SK-N-SH (cell line): ENCODE measurements around the gene FAM72C. TPM values are rescaled to one million over a fixed set of nuclear protein-coding genes. Genes with fewer than 3 reads are reported as not detected.
"Not testable (repeated sequence)": the region's sequence is repeated elsewhere in the genome, so short reads cannot be mapped to it uniquely, and the experiment has no call there.

Experiments used
- CTCF ChIA-PET: fragments of 300-600, 350-600 bp; formaldehyde crosslinking; extraction: SDS; loops from one replicate; lab custom pipeline; 2021; lab: Yijun Ruan, JAX
- POLR2A ChIA-PET: fragments of 350-600 bp; sonication (Branson Sonifier 250); formaldehyde crosslinking; extraction: SDS; loops from one replicate; lab custom pipeline; 2020; ENCODE audit warnings: antibody characterized with exemption, inconsistent platforms; lab: Yijun Ruan, JAX
- DNase-seq: peaks from one replicate; pipeline ENCODE4 v3.0.0; 2012
- H2AFZ ChIP-seq: fragments of 200-600 bp; sonication (generic); 2 replicates; pipeline ENCODE4 v1.8.1; 2016; ENCODE audit warnings: antibody characterized with exemption, mild to moderate bottlenecking, low read depth
- H3F3A ChIP-seq: fragments of 200-600 bp; sonication (generic); replicated peaks from 2 replicates; pipeline ENCODE3; 2016; ENCODE audit warnings: antibody characterized with exemption, mild to moderate bottlenecking; ENCODE audit not compliant: insufficient read depth
- H3K27ac ChIP-seq, 2 experiments: fragments of 200-500 bp in 1 of 2; fragments of 200-600 bp in 1 of 2; sonication (Bioruptor generic) in 1 of 2; sonication (generic), shearing (Covaris generic) in 1 of 2; 2 replicates each; pipeline versions ENCODE4 v1.5.1 to v1.6.1; 2014 to 2016; ENCODE audit warnings: low read depth in 2 of 2, inconsistent platforms in 1 of 2, low read length in 1 of 2, mild to moderate bottlenecking in 1 of 2, mixed read lengths in 1 of 2
- H3K27me3 ChIP-seq: fragments of 200-600 bp; sonication (generic), shearing (Covaris generic); 2 replicates; pipeline ENCODE4 v1.6.1; 2016; ENCODE audit warnings: mixed run types; ENCODE audit not compliant: insufficient read depth
- H3K36me3 ChIP-seq, 2 experiments: fragments of 200-500 bp in 1 of 2; fragments of 200-600 bp in 1 of 2; sonication (Bioruptor generic) in 1 of 2; sonication (generic) in 1 of 2; replicated peaks in 1 of 2; 2 replicates each; pipeline versions ENCODE3 to v1.5.1; 2014 to 2016; ENCODE audit warnings: low read length in 1 of 2, mild to moderate bottlenecking in 1 of 2; ENCODE audit not compliant: insufficient read depth in 2 of 2, control insufficient read depth in 1 of 2
- H3K4me1 ChIP-seq, 2 experiments: fragments of 200-500 bp in 1 of 2; fragments of 200-600 bp in 1 of 2; sonication (Bioruptor generic) in 1 of 2; sonication (generic), shearing (Covaris generic) in 1 of 2; 2 replicates each; pipeline versions ENCODE4 v1.5.1 to v1.6.1; 2014 to 2016; ENCODE audit warnings: low read depth in 1 of 2, low read length in 1 of 2, mixed run types in 1 of 2; ENCODE audit not compliant: insufficient read depth in 2 of 2, control insufficient read depth in 1 of 2
- H3K4me2 ChIP-seq: fragments of 200-600 bp; sonication (generic), shearing (Covaris generic); 2 replicates; pipeline ENCODE4 v1.6.1; 2017; ENCODE audit warnings: mixed run types
- H3K4me3 ChIP-seq, 2 experiments: fragments of 200-500 bp in 1 of 2; fragments of 200-600 bp in 1 of 2; sonication (Bioruptor generic) in 1 of 2; sonication (generic), shearing (Covaris generic) in 1 of 2; 2 replicates each; pipeline versions ENCODE4 v1.5.1 to v1.8.1; 2014 to 2016; ENCODE audit warnings: low read depth in 2 of 2, inconsistent platforms in 1 of 2, low read length in 1 of 2, mild to moderate bottlenecking in 1 of 2, mixed read lengths in 1 of 2, moderate library complexity in 1 of 2
- H3K79me2 ChIP-seq: fragments of 200-600 bp; sonication (generic); 2 replicates; pipeline ENCODE4 v1.8.1; 2017; ENCODE audit warnings: mild to moderate bottlenecking; ENCODE audit not compliant: insufficient read depth
- H3K9ac ChIP-seq: fragments of 200-600 bp; sonication (generic); 2 replicates; pipeline ENCODE4 v1.6.1; 2017; ENCODE audit warnings: mixed run types
- H3K9me2 ChIP-seq: fragments of 200-600 bp; sonication (generic); 2 replicates; pipeline ENCODE4 v1.6.1; 2017; ENCODE audit warnings: mixed run types
- H3K9me3 ChIP-seq: fragments of 200-600 bp; sonication (generic); 2 replicates; pipeline ENCODE4 v1.6.1; 2017; ENCODE audit warnings: mixed run types, mild to moderate bottlenecking, moderate library complexity
- H4K20me1 ChIP-seq: fragments of 200-600 bp; sonication (generic); 2 replicates; pipeline ENCODE4 v1.6.1; 2017; ENCODE audit warnings: mild to moderate bottlenecking, mixed run types; ENCODE audit not compliant: insufficient read depth
- WGBS: methylation state at CpG from one replicate; pipeline ENCODE4 v1.1.6; 2017; ENCODE audit warnings: low lambda C conversion rate; 5-methylcytosine and 5-hydroxymethylcytosine counted together
- polyA plus RNA-seq, 3 experiments: library from polyadenylated mRNA; depleted of rRNA; stranded (reverse); fragments of >200 nt; gene quantifications; 2 replicates each; pipeline ENCODE4 v1.2.3, GENCODE V29; 2012

FAM72C gene
- polyA plus RNA-seq, 1 of the 3 experiments (the other 2 are of a cell fraction): 2.3 TPM

GRCh38 chr1:143988602-143989426 is 17.0 kb upstream of the FAM72C start:
- DNase-seq, POLR2A ChIA-PET, H3K4me3 ChIP-seq, H3K9me2 ChIP-seq, H3K4me1 ChIP-seq, H4K20me1 ChIP-seq, H3K27me3 ChIP-seq, H3K27ac ChIP-seq, H3K9me3 ChIP-seq, H3K9ac ChIP-seq, H2AFZ ChIP-seq, H3K4me2 ChIP-seq, H3F3A ChIP-seq, H3K79me2 ChIP-seq, CTCF ChIA-PET, H3K36me3 ChIP-seq: not testable (repeated sequence)
- 52% methylated on average over 3 of the region's 10 CpGs for WGBS

- H4K20me1 ChIP-seq, H3K4me3 ChIP-seq, DNase-seq, H3K9ac ChIP-seq, H3F3A ChIP-seq, H3K27ac ChIP-seq, H3K9me3 ChIP-seq, H3K79me2 ChIP-seq, H3K4me1 ChIP-seq, H3K4me2 ChIP-seq, POLR2A ChIA-PET, H3K36me3 ChIP-seq, CTCF ChIA-PET, H3K27me3 ChIP-seq, H2AFZ ChIP-seq, H3K9me2 ChIP-seq: not testable (repeated sequence)
- no CpG with 5 or more reads among the region's 1 CpG for WGBS
Observed at GRCh38 chr1:143987868-143988267, 16.1 kb upstream of the FAM72C start.

GRCh38 chr1:143984721-143985473 is 13.1 kb upstream of the FAM72C start:
- CTCF ChIA-PET, H3K4me3 ChIP-seq, H2AFZ ChIP-seq, H3K9me2 ChIP-seq, H3F3A ChIP-seq, H3K27me3 ChIP-seq, DNase-seq, H3K9me3 ChIP-seq, H3K36me3 ChIP-seq, H3K9ac ChIP-seq, H4K20me1 ChIP-seq, H3K4me2 ChIP-seq, H3K4me1 ChIP-seq, H3K27ac ChIP-seq, H3K79me2 ChIP-seq, POLR2A ChIA-PET: not testable (repeated sequence)
- WGBS: 98% methylated on average over 3 of the region's 7 CpGs

- H3K9ac ChIP-seq, H3F3A ChIP-seq, H3K4me1 ChIP-seq, H3K36me3 ChIP-seq, H3K27me3 ChIP-seq, H3K27ac ChIP-seq, H3K9me3 ChIP-seq, H3K9me2 ChIP-seq, H3K79me2 ChIP-seq, CTCF ChIA-PET, POLR2A ChIA-PET, DNase-seq, H2AFZ ChIP-seq, H4K20me1 ChIP-seq: not testable (repeated sequence)
- peak overlapping the region; percentile 71; the same call in 1 of the 2 replicates for H3K4me2 ChIP-seq
- peak overlapping the region in 1 of 2 experiments; percentile 41; a peak in 2 of 4 replicates for H3K4me3 ChIP-seq
- WGBS: no CpG with 5 or more reads among the region's 31 CpGs
Observed at GRCh38 chr1:143974416-143974815, 2.6 kb upstream of the FAM72C start.

GRCh38 chr1:143973876-143974414 is 2.2 kb upstream of the FAM72C start:
- CTCF ChIA-PET, H3K79me2 ChIP-seq, H3K9me3 ChIP-seq, H3K9me2 ChIP-seq, H3K36me3 ChIP-seq, H3K27me3 ChIP-seq, POLR2A ChIA-PET, H4K20me1 ChIP-seq, H2AFZ ChIP-seq, H3K27ac ChIP-seq, H3K4me1 ChIP-seq, DNase-seq, H3F3A ChIP-seq: not testable (repeated sequence)
- 0% methylated on average over 3 of the region's 37 CpGs for WGBS
- Histone ChIP-seq H3K9ac (peak overlapping the region; percentile 49; the same call in 1 of the 2 replicates), H3K4me3 (peak overlapping the region; percentile 41 to 57), H3K4me2 (peak overlapping the region; percentile 71)

- CTCF ChIA-PET, H3K36me3 ChIP-seq: not testable (repeated sequence)
- WGBS: no CpG with 5 or more reads among the region's 48 CpGs
Observed at GRCh38 chr1:143972753-143973326, 1.1 kb upstream of the FAM72C start.

More at GRCh38 chr1:143972753-143973326, 1.1 kb upstream of the FAM72C start:
- H3K9me3 ChIP-seq, H2AFZ ChIP-seq, POLR2A ChIA-PET, H3K27me3 ChIP-seq, H3K9ac ChIP-seq, H3K79me2 ChIP-seq, H4K20me1 ChIP-seq, H3F3A ChIP-seq, H3K4me2 ChIP-seq, H3K4me3 ChIP-seq, H3K27ac ChIP-seq, H3K9me2 ChIP-seq, H3K4me1 ChIP-seq, DNase-seq: not testable (repeated sequence)
